ENCODE results near the gene IL1A.

IL1A gene

GRCh38 chr2:112800881-112801583 is 16.7 kb upstream of the IL1A start:
- no peak overlapping the region for H3K27ac ChIP-seq (ENCODE audit: low read depth, low read length)
- 0 out of 2 replicates have a peak, but pooled peaks cover 2% of the 10 kb centered on the region for H3K9me3 ChIP-seq (ENCODE audit: control insufficient read depth, insufficient read depth, low read depth, low read length)
- no peaks in the 10 kb centered on the region for H3K36me3 ChIP-seq (ENCODE audit: control insufficient read depth, insufficient read depth, low read length)
- H3K9ac ChIP-seq (ENCODE audit: low read length), result no peak overlapping the region
- no peaks in the 10 kb centered on the region for H3K4me1 ChIP-seq (ENCODE audit: control insufficient read depth, insufficient read depth, low read length)
- no peak overlapping the region for H3K4me3 ChIP-seq (ENCODE audit: low read depth, low read length)
- H3K27me3 ChIP-seq (ENCODE audit: control insufficient read depth, insufficient read depth, low read length), result no peaks in the 10 kb centered on the region

DNA sequence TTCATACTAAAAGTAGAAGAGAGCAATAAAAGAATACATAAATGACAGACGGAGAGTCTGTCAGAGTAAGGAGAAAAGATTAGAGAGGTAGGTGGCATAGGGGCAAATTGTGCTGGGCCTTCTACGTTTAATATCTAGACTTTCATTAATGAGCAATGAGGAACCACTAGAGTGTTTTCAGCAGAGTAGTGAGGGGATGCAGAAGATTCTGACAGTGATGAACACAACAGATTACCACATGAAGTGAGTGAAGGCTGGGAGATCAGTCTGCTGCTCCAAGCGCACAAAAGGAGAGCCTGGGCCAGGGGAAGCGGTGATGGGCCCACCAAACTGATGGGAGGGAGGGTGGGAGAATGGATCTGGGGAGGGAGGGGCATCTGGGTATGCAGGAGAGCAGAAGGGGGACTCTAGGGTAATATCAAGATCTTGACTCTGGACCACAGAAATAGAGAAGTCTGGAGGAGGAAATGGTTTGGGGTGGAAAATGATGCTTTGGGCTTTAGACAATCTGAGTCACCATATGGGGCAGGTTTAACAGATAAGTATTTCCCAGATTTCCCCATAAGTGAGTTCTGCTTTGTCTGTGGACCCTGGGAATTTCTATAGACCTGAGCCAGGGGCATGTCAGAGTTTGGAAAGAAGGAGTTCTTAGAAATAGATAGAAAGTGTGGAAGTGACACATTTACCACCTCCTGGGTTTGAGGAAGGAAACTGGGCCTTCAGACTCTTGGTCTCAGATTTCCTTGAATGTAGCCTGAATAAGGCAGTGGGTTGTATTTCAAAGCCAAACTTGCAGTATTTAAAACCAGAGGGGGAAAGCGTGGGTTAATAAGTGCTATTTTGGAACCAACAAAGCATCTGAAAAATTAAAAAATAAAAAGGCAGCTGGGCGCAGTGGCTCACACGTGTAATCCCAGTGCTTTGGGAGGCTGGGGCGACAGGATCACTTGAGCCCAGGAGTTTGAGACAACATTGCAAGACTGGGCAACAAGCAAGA is 15.0 kb upstream of the IL1A start:
- no peaks in the 10 kb centered on the region for H3K27me3 ChIP-seq (ENCODE audit: control insufficient read depth, insufficient read depth, low read length)
- no peaks in the 10 kb centered on the region for H3K36me3 ChIP-seq (ENCODE audit: control insufficient read depth, insufficient read depth, low read length)
- 0 out of 2 replicates have a peak, but pooled peaks cover 2% of the 10 kb centered on the region for H3K9me3 ChIP-seq (ENCODE audit: control insufficient read depth, insufficient read depth, low read depth, low read length)
- H3K4me3 ChIP-seq (ENCODE audit: low read depth, low read length), result no peak overlapping the region
- no peaks in the 10 kb centered on the region for H3K4me1 ChIP-seq (ENCODE audit: control insufficient read depth, insufficient read depth, low read length)
- no peak overlapping the region for H3K9ac ChIP-seq (ENCODE audit: low read length)
- no peak overlapping the region for H3K27ac ChIP-seq (ENCODE audit: low read depth, low read length)

- no peak overlapping the region for H3K9ac ChIP-seq (ENCODE audit: low read length)
- no peaks in the 10 kb centered on the region for H3K27me3 ChIP-seq (ENCODE audit: control insufficient read depth, insufficient read depth, low read length)
- H3K27ac ChIP-seq (ENCODE audit: low read depth, low read length), result no peak overlapping the region
- peaks cover 7% of the 10 kb centered on the region for H3K4me1 ChIP-seq (ENCODE audit: control insufficient read depth, insufficient read depth, low read length)
- 0 out of 2 replicates have a peak, but pooled peaks cover 2% of the 10 kb centered on the region for H3K9me3 ChIP-seq (ENCODE audit: control insufficient read depth, insufficient read depth, low read depth, low read length)
- H3K4me3 ChIP-seq (ENCODE audit: low read depth, low read length), result no peak overlapping the region
- H3K36me3 ChIP-seq (ENCODE audit: control insufficient read depth, insufficient read depth, low read length), result no peaks in the 10 kb centered on the region
Observed at GRCh38 chr2:112796486-112796885, 12.2 kb upstream of the IL1A start.

DNA sequence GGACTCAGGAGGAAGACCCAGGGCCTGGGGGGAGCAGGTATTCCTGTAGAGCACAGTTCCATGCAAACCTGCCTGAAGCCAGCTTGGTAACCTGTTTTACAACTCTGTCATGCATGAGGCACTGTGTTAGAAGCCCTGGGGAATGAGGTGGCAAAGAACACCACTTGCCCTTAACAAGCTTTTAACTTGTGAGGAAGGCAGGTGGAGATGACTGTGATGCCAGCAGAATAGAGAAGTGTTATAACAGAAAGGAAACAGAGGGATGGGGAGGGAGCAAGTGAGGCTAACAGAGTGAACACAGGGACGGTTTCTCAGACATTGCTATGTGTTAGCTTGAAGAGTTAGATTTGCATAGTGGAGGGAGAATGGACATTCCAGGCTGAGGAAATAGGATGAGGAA is 11.5 kb upstream of the IL1A start:
- H3K9ac ChIP-seq (ENCODE audit: low read length), result no peak overlapping the region
- H3K4me3 ChIP-seq (ENCODE audit: low read depth, low read length), result no peak overlapping the region
- H3K36me3 ChIP-seq (ENCODE audit: control insufficient read depth, insufficient read depth, low read length), result no peaks in the 10 kb centered on the region
- H3K27me3 ChIP-seq (ENCODE audit: control insufficient read depth, insufficient read depth, low read length), result no peaks in the 10 kb centered on the region
- H3K9me3 ChIP-seq (ENCODE audit: control insufficient read depth, insufficient read depth, low read depth, low read length), result 0 out of 2 replicates have a peak, but pooled peaks cover 2% of the 10 kb centered on the region
- peaks cover 14% of the 10 kb centered on the region for H3K4me1 ChIP-seq (ENCODE audit: control insufficient read depth, insufficient read depth, low read length)
- H3K27ac ChIP-seq (ENCODE audit: low read depth, low read length), result no peak overlapping the region

GRCh38 chr2:112794841-112795240 is 10.5 kb upstream of the IL1A start:
- Histone ChIP-seq H3K27me3 (ENCODE audit: control insufficient read depth, insufficient read depth, low read length) (no peaks in the 10 kb centered on the region), H3K27ac (ENCODE audit: low read depth, low read length) (no peak overlapping the region), H3K9me3 (ENCODE audit: control insufficient read depth, insufficient read depth, low read depth, low read length) (0 out of 2 replicates have a peak, but pooled peaks cover 2% of the 10 kb centered on the region), H3K36me3 (ENCODE audit: control insufficient read depth, insufficient read depth, low read length) (no peaks in the 10 kb centered on the region), H3K4me1 (ENCODE audit: control insufficient read depth, insufficient read depth, low read length) (peaks cover 18% of the 10 kb centered on the region), H3K9ac (ENCODE audit: low read length) (no peak overlapping the region), H3K4me3 (ENCODE audit: low read depth, low read length) (no peak overlapping the region)

GRCh38 chr2:112794131-112794733 is 9.9 kb upstream of the IL1A start:
- H3K36me3 ChIP-seq (ENCODE audit: control insufficient read depth, insufficient read depth, low read length), result no peaks in the 10 kb centered on the region
- H3K9me3 ChIP-seq (ENCODE audit: control insufficient read depth, insufficient read depth, low read depth, low read length), result 0 out of 2 replicates have a peak, but pooled peaks cover 2% of the 10 kb centered on the region
- H3K4me1 ChIP-seq (ENCODE audit: control insufficient read depth, insufficient read depth, low read length), result peaks cover 18% of the 10 kb centered on the region
- no peak overlapping the region for H3K9ac ChIP-seq (ENCODE audit: low read length)
- H3K27me3 ChIP-seq (ENCODE audit: control insufficient read depth, insufficient read depth, low read length), result no peaks in the 10 kb centered on the region
- H3K4me3 ChIP-seq (ENCODE audit: low read depth, low read length), result no peak overlapping the region
- no peak overlapping the region for H3K27ac ChIP-seq (ENCODE audit: low read depth, low read length)

DNA sequence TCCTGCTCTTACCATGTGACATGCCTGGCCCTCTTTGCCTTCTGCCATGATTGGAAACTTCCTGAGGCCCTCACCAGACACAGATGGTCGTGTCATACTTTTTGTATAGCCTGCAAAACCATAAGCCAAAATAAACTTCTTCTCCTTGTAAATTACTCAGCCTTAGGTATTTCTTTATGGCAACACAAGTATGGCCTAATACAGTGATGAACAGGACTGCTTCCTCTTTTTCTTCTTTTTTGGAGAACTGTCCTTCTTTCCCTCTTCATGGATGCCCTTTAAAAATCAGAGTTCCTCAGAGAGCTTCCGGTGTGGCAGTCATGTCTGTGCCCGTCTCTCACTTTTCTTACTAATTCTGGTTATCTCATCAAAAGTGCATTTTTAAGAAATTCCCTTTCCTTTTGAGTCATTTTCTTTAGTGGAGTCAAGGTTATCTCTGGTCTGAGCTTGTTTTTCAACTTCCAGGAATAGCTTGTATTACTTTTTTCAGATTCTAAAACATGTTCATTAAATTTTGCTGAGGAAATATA is 9.2 kb upstream of the IL1A start:
- peaks cover 18% of the 10 kb centered on the region for H3K4me1 ChIP-seq (ENCODE audit: control insufficient read depth, insufficient read depth, low read length)
- H3K4me3 ChIP-seq (ENCODE audit: low read depth, low read length), result no peak overlapping the region
- no peaks in the 10 kb centered on the region for H3K27me3 ChIP-seq (ENCODE audit: control insufficient read depth, insufficient read depth, low read length)
- no peak overlapping the region for H3K9ac ChIP-seq (ENCODE audit: low read length)
- H3K27ac ChIP-seq (ENCODE audit: low read depth, low read length), result no peak overlapping the region
- no peaks in the 10 kb centered on the region for H3K36me3 ChIP-seq (ENCODE audit: control insufficient read depth, insufficient read depth, low read length)
- H3K9me3 ChIP-seq (ENCODE audit: control insufficient read depth, insufficient read depth, low read depth, low read length), result 0 out of 2 replicates have a peak, but pooled peaks cover 2% of the 10 kb centered on the region

DNA sequence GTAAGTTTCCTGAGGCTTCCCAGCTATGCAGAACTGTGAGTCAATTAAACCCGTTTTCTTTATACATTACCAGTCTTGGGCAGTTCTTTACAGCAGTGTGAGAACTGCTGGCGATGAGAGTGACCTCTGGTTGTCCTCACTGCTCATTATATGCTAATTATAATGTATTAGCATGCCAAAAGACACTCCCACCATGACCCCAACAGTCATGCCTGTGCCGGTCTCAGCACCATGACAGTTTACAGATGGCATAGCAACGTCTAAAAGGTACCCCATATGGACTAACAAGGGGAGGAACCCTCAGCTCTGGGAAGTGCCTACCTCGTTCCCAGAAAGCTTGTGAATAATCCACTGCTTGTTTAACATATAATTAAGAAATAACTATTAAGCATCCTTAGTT is 8.1 kb upstream of the IL1A start:
- H3K27ac ChIP-seq (ENCODE audit: low read depth, low read length), result no peak overlapping the region
- no peaks in the 10 kb centered on the region for H3K9me3 ChIP-seq (ENCODE audit: control insufficient read depth, insufficient read depth, low read depth, low read length)
- H3K9ac ChIP-seq (ENCODE audit: low read length), result no peak overlapping the region
- H3K4me1 ChIP-seq (ENCODE audit: control insufficient read depth, insufficient read depth, low read length), result peaks cover 18% of the 10 kb centered on the region
- no peaks in the 10 kb centered on the region for H3K27me3 ChIP-seq (ENCODE audit: control insufficient read depth, insufficient read depth, low read length)
- H3K4me3 ChIP-seq (ENCODE audit: low read depth, low read length), result no peak overlapping the region
- no peaks in the 10 kb centered on the region for H3K36me3 ChIP-seq (ENCODE audit: control insufficient read depth, insufficient read depth, low read length)

GRCh38 chr2:112791693-112792230 is 7.5 kb upstream of the IL1A start:
- no peak overlapping the region for H3K9ac ChIP-seq (ENCODE audit: low read length)
- H3K4me1 ChIP-seq (ENCODE audit: control insufficient read depth, insufficient read depth, low read length), result peaks cover 18% of the 10 kb centered on the region
- H3K36me3 ChIP-seq (ENCODE audit: control insufficient read depth, insufficient read depth, low read length), result no peaks in the 10 kb centered on the region
- H3K27me3 ChIP-seq (ENCODE audit: control insufficient read depth, insufficient read depth, low read length), result no peaks in the 10 kb centered on the region
- H3K27ac ChIP-seq (ENCODE audit: low read depth, low read length), result no peak overlapping the region
- H3K9me3 ChIP-seq (ENCODE audit: control insufficient read depth, insufficient read depth, low read depth, low read length), result no peaks in the 10 kb centered on the region
- H3K4me3 ChIP-seq (ENCODE audit: low read depth, low read length), result no peak overlapping the region

DNA sequence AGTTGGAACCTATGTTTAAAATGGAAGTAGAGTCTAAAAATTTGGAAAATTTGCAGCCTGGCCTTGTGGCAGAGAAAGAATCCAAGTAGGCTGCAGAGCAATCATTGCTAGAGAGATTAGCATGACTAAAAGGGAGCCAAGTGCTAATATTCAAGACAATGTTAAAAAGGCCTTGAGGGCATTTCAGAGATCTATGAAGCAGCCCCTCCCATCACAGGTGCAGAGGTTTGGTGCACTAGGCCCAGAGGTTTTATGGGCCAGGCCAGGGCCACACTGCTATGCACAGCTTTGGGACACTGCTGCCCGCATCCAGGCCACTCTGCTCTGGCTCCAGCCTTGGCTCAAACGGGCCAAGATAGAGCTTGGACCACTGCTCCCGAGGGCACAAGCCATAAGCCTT is 6.7 kb upstream of the IL1A start:
- H3K4me1 ChIP-seq (ENCODE audit: control insufficient read depth, insufficient read depth, low read length), result peaks cover 18% of the 10 kb centered on the region
- no peak overlapping the region for H3K9ac ChIP-seq (ENCODE audit: low read length)
- H3K36me3 ChIP-seq (ENCODE audit: control insufficient read depth, insufficient read depth, low read length), result no peaks in the 10 kb centered on the region
- H3K9me3 ChIP-seq (ENCODE audit: control insufficient read depth, insufficient read depth, low read depth, low read length), result no peaks in the 10 kb centered on the region
- H3K27ac ChIP-seq (ENCODE audit: low read depth, low read length), result no peak overlapping the region
- H3K27me3 ChIP-seq (ENCODE audit: control insufficient read depth, insufficient read depth, low read length), result no peaks in the 10 kb centered on the region
- H3K4me3 ChIP-seq (ENCODE audit: low read depth, low read length), result no peak overlapping the region

Data from HUES6 (cell line).